ENCODE results near the gene OR6J1.

DNA sequence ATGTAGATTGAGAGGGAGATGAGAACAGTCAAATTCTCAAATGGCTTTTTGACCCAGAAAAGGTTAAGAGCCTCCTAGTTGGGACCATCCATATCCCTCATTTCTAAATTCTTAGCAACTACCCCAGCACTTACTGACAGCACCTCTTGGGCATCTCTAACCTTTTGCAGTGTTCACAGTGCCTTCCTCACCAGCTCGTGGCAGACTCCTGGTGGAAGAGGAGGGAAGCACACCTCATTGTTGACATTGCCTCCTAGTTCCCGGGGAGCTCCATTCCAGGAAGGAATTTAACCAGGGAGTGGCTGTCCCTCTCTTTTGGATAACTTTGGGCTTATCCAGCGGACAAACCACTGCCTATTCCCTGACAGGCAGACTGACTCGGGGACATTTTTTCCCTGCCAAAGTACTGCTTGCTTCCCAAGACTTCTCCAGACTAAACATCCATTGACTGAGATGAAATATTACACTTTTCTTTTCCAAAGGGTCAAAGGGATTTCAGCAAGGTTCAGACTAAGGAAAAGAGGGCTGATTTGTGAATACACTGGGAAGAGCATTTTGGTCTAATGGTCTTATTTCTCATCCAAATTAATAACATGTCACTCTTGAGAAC lies 9.0 kb upstream of the OR6J1 start:
- no peak for TF ChIP-seq POLR2A (IDR thresholded peaks at IDR 0.05)
- TF ChIP-seq, protein P1, sequence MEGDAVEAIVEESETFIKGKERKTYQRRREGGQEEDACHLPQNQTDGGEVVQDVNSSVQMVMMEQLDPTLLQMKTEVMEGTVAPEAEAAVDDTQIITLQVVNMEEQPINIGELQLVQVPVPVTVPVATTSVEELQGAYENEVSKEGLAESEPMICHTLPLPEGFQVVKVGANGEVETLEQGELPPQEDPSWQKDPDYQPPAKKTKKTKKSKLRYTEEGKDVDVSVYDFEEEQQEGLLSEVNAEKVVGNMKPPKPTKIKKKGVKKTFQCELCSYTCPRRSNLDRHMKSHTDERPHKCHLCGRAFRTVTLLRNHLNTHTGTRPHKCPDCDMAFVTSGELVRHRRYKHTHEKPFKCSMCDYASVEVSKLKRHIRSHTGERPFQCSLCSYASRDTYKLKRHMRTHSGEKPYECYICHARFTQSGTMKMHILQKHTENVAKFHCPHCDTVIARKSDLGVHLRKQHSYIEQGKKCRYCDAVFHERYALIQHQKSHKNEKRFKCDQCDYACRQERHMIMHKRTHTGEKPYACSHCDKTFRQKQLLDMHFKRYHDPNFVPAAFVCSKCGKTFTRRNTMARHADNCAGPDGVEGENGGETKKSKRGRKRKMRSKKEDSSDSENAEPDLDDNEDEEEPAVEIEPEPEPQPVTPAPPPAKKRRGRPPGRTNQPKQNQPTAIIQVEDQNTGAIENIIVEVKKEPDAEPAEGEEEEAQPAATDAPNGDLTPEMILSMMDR (IDR thresholded peaks at IDR 0.05) = no peak

Measured in lower leg skin (tissue), 3 donors.